IPS-NIHi7 (cell line): ENCODE data around the gene PPP1R12B.
"Not testable (repeated sequence)": the region's sequence is repeated elsewhere in the genome, so short reads cannot be mapped to it uniquely, and the experiment has no call there.

Source experiments
- DNase-seq: peaks from one replicate; pipeline ENCODE4 v3.0.0; 2012; ENCODE audit warnings: mixed read lengths; ENCODE audit errors: extremely low spot score

PPP1R12B gene

GRCh38 chr1:202349206-202349928 is 868 bp downstream of the PPP1R12B start:
- DNase-seq = peak; percentile 16

- no peak for DNase-seq
Observed at GRCh38 chr1:202351725-202352124, 3.2 kb downstream of the PPP1R12B start.

- not testable (repeated sequence) for DNase-seq
Observed at GRCh38 chr1:202352583-202353197, 4.2 kb downstream of the PPP1R12B start.

DNA sequence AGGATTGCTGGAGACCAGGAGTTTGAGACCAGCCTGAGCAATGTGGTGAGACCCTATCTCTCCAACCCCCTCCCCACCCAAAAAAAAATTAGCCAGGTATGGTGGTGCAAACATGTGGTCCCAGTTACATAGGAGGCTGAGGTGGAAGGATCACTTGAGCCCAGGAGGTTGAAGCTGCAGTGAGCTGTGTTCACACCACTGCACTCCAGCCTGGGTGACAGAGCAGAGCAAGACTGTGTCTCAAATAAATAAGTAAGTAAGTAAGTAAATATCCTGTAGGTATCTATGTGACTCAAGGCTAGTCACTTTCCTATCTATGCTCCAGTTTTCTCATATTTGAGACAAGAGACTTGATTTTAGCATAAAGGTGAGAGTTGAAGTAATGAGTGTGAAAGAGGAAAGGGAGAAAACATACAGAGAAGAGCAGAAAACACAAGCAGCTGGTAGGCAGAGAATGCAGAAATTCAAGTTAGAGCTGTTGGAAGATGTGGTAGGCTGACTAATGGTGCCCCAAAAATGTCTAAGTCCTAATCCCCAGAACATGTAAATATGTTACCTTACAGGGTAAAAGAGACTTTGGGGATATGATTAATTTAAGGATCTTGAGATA is 7.5 kb downstream of the PPP1R12B start:
- no peak for DNase-seq

DNA sequence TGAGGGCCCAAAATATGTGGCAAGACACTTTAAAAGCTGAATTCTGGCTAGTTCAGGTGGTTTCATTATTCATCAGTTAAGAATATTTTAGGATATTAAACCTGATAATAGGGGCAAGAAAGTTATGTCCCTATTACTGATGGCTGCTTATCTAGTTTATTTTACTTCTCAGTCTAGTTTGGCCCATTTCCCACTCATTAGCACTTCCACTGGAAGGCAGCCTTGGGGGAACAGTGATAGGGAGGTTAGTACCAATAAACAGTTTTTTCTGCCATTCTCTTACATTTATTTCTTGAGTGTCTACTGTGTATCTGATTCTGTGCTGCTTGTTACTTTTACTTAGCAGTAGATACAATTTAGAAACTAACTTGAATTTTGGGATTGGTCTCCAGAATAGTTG is 9.0 kb downstream of the PPP1R12B start:
- no peak for DNase-seq

DNA sequence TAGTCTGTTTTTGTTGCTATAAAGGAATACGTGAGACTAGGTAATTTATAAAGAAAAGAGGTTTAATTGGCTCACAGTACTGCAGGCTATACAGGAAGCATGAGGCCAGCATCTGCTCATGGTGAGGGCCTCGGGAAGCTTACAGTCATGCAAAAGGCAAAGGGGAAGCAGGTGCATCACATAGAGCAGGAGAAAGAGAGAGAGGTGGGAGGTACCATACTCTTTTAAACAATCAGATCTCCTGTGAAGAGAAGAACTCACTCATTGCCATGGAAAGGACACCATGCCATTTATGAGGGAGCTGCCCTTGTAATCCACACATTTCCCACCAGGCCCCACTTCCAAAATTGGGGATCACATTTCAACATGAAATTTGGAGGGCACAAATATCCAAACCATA is 12.7 kb downstream of the PPP1R12B start:
- no peak for DNase-seq

GRCh38 chr1:202361701-202362100 is 13.2 kb downstream of the PPP1R12B start:
- peak; percentile 22 for DNase-seq

DNA sequence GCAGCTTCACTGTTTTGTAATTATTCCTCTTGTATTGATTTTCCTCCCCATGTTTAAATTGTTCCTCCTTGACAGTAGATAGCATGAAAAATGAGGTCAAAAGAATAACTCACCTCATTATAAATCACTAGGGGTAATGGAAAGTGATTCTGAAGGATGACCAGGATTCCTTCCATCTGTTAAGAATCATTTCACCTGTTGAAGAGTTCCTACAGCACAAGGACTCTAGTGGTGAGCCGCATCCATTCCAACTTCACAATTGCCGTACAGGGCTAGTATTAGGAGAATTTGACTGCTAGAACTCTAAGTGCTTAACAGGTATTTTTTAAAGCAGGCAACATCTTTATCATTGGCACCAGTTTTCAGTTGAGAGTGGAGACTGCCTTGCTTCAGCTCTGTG is 13.7 kb downstream of the PPP1R12B start:
- DNase-seq = no peak

GRCh38 chr1:202365092-202365815 is 16.8 kb downstream of the PPP1R12B start:
- DNase-seq = no peak

GRCh38 chr1:202367271-202367670 is 18.8 kb downstream of the PPP1R12B start:
- DNase-seq = no peak

DNA sequence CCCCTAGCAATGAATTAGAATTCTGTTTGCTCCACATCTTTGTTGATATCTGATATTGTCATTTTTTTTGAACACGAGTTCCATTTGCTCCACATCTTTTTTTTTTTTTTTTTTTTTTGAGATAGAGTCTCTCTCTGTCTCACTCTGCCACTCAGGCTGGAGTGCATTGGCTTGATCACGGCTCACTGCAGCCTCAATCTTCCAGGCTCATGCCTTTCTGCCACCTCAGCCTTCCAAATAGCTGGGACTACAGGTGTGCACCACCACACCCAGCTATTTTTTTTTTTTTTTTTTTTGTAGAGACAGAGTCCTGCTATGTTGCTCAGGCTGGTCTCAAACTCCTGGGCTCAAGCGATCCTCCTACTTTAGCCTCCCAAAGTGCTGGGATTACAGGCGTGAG is 22.4 kb downstream of the PPP1R12B start:
- not testable (repeated sequence) for DNase-seq

DNA sequence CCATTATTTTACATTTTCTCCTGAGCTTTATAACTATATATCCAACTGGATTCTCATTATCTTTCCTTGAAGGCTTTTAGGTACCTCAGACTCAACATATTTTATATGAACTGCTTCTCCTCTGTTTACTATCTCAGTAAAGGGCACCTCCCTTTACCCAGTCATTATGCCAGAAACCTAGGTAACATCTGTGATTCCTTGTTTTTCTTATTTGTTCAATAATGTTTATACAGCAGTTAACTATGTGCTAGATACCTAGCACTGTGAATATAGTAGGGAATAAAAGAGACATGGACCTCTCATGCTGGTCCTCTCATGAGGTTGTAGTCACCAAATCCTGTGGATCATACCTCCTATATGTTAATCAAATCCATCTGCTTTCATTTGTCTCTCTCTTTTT is 25.6 kb downstream of the PPP1R12B start:
- no peak for DNase-seq

DNA sequence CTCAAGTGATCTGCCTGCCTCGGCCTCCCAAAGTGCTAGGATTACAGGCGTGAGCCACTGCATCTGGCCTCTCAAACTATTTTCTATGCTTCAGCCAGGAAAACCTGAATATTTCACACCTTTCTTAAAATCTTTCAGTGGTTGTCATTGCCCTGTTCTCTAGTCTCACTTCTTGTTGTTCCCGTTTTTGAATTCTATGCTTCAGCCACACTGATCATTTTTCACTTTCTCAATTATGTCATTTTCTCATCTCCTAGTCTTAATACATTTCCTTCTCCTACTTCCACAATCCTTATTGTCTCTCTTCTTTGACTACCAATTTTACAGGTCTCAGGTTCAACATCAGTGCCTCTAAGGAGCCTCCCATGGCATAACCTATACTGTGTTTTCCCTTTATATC is 26.7 kb downstream of the PPP1R12B start:
- not testable (repeated sequence) for DNase-seq

- no peak for DNase-seq
Observed at GRCh38 chr1:202376247-202376646, 27.7 kb downstream of the PPP1R12B start.

DNA sequence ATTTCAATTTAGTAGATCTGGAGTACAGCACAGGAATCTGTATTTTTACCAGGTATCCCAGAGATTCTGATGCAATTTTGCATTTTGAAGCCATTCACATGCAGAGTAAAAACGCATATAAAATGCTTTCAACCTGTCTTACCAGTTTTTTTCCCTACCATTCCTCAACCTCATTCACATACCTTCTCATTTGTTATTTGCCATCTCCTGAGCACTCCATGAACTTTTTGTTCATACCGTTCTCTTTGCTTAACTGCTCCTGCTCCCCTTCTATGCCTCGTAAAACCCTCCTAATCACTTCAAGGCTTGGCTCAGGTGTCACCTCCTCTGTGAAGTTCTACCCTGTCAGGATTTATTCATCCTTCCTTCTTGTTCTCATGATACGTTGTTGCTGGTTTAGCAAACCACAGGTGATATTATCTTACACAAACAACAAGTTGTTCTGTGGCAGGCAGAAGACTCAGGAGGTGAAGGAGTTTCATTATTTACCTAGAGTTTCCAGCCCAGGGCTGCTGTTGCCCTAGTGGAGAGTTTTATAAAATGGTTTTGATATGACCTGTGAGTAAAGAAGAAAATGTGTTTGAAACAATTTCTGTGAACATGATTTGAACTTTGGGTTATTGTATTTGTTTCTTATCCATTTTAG is 31.5 kb downstream of the PPP1R12B start:
- DNase-seq = not testable (repeated sequence)

DNA sequence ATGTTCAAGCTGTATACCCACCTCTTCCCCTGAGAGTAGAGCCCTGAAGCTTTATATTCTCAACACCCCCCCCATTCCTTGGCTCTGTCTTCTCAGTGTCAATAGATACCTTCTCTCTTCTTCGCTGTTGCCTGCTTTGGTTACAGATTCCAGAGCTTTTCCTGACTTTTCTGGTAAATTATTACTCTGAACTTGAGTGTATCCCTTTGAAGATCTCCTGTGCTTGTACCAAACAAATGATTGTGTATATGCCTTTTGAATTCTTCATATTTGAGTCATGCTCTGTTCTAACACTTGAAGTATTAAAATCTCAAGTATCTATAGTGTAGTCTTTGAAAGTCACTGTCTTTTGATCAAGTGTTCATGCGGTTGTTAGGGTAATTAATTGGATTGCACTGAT is 32.0 kb downstream of the PPP1R12B start:
- not testable (repeated sequence) for DNase-seq

DNA sequence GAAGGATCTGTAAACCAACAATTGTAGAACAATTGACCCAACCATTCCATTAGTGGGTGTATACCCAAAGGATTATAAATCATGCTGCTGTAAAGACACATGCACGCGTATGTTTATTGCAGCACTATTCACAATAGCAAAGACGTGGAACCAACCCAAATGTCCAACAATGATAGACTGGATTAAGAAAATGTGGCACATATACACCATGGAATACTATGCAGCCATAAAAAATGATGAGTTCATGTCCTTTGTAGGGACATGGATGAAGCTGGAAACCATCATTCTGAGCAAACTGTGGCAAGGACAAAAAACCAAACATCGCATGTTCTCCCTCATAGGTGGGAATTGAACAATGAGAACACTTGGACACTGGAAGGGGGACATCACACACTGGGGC is 33.4 kb downstream of the PPP1R12B start:
- not testable (repeated sequence) for DNase-seq

DNA sequence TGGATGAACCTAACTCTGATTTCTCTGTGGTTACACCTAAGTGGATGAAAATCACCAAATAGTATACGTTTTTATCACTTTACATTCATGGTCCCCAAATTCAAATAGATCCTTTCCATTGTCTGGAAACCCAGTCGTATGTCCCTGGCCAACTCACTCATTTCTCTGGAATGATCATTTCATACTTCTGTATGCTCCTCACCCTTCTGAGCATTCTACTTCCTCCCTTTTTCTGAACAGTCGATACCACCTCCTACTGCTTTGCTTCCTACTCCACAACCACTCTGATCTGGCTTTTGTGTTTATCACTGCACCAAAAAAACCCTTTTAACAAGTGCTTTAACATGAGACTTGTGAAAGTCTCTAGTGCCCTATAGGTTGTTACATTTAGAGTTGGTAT is 47.3 kb downstream of the PPP1R12B start:
- DNase-seq = not testable (repeated sequence)

- DNase-seq = no peak
Observed at GRCh38 chr1:202397256-202397655, 48.8 kb downstream of the PPP1R12B start.

- not testable (repeated sequence) for DNase-seq
Observed at GRCh38 chr1:202398439-202398838, 49.9 kb downstream of the PPP1R12B start.

DNA sequence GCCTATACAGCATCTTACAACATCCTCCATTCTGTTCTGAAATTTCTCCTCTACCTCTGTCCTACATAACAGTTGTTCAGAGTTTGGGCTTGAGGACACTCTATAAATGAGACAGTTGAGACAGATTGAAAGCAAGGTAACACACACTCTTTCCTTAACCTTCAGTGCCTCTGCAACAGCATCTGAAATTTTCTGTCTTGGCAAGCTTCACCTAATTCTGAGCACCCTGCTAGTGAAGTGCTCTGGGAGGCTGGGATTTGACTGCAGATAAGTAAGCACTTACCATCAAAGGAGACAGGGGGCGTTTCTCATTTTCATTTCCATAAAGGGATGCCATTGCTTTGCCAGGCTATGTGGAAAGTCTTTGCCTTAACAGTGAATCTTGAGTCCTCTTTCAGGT is 53.3 kb downstream of the PPP1R12B start:
- DNase-seq = not testable (repeated sequence)

DNA sequence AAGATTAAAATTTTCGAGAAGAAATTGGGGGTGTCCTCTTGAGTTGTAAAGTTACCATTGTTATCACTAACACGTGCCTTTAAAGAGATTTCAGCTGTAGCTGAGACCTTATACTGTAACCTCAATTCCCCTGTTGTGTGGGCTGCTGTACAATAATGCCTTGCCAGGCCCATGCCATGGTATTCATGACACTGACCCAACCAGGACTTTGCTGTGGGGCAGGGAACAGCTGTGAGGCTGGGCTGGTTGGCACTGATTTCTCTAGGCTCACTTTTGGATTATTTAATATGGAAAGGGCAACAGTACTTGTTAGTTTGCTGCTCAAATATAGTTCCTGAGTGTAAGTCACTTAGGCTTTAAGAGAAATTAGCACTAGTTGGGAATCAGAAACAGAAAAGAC is 54.9 kb downstream of the PPP1R12B start:
- not testable (repeated sequence) for DNase-seq
